ENCODE measurements around the gene GYPB.
"Not testable (repeated sequence)": the region's sequence is repeated elsewhere in the genome, so short reads cannot be mapped to it uniquely, and the experiment has no call there.

Gene GYPB

GRCh38 chr4:143991761-143992160 lies 27.4 kb downstream of the GYPB start:
- DNase-seq; H3K9me3 ChIP-seq (ENCODE audit: control insufficient read depth, low read length); H3K27me3 ChIP-seq (replicated peaks; ENCODE audit: control insufficient read depth, insufficient read depth, low read length, poor library complexity, severe bottlenecking); H3K4me1 ChIP-seq (ENCODE audit: control insufficient read depth, insufficient read depth, low read length, poor library complexity, severe bottlenecking); H3K4me3 ChIP-seq (ENCODE audit: insufficient read depth, low read depth, low read length, poor library complexity, severe bottlenecking); H3K27ac ChIP-seq (ENCODE audit: insufficient read depth, low read length, poor library complexity, severe bottlenecking); H3K36me3 ChIP-seq (ENCODE audit: control insufficient read depth, insufficient read depth, low read length): not testable (repeated sequence)

GRCh38 chr4:143990717-143991116 lies 28.5 kb downstream of the GYPB start:
- H3K27ac ChIP-seq (ENCODE audit: insufficient read depth, low read length, poor library complexity, severe bottlenecking); H3K4me3 ChIP-seq (ENCODE audit: insufficient read depth, low read depth, low read length, poor library complexity, severe bottlenecking); DNase-seq; H3K36me3 ChIP-seq (ENCODE audit: control insufficient read depth, insufficient read depth, low read length); H3K27me3 ChIP-seq (replicated peaks; ENCODE audit: control insufficient read depth, insufficient read depth, low read length, poor library complexity, severe bottlenecking); H3K4me1 ChIP-seq (ENCODE audit: control insufficient read depth, insufficient read depth, low read length, poor library complexity, severe bottlenecking); H3K9me3 ChIP-seq (ENCODE audit: control insufficient read depth, low read length): not testable (repeated sequence)

- no peak overlapping the region for H3K27ac ChIP-seq (ENCODE audit: insufficient read depth, low read length, poor library complexity, severe bottlenecking)
- H3K36me3 ChIP-seq (ENCODE audit: control insufficient read depth, insufficient read depth, low read length), result no peaks in the 10 kb centered on the region
- H3K9me3 ChIP-seq (ENCODE audit: control insufficient read depth, low read length), result no peaks in the 10 kb centered on the region
- DNase-seq, result no peak
- H3K27me3 ChIP-seq (replicated peaks; ENCODE audit: control insufficient read depth, insufficient read depth, low read length, poor library complexity, severe bottlenecking), result no peaks in the 10 kb centered on the region
- no peaks in the 10 kb centered on the region for H3K4me1 ChIP-seq (ENCODE audit: control insufficient read depth, insufficient read depth, low read length, poor library complexity, severe bottlenecking)
- no peak overlapping the region for H3K4me3 ChIP-seq (ENCODE audit: insufficient read depth, low read depth, low read length, poor library complexity, severe bottlenecking)
These were observed 33.0 kb downstream of the GYPB start for GRCh38 chr4:143986180-143986579.

GRCh38 chr4:143980776-143981175 lies 38.4 kb downstream of the GYPB start:
- DNase-seq; H3K27me3 ChIP-seq (replicated peaks; ENCODE audit: control insufficient read depth, insufficient read depth, low read length, poor library complexity, severe bottlenecking); H3K27ac ChIP-seq (ENCODE audit: insufficient read depth, low read length, poor library complexity, severe bottlenecking); H3K4me3 ChIP-seq (ENCODE audit: insufficient read depth, low read depth, low read length, poor library complexity, severe bottlenecking); H3K4me1 ChIP-seq (ENCODE audit: control insufficient read depth, insufficient read depth, low read length, poor library complexity, severe bottlenecking); H3K9me3 ChIP-seq (ENCODE audit: control insufficient read depth, low read length); H3K36me3 ChIP-seq (ENCODE audit: control insufficient read depth, insufficient read depth, low read length): not testable (repeated sequence)

GRCh38 chr4:143975527-143975926 lies 43.7 kb downstream of the GYPB start:
- H3K27ac ChIP-seq (ENCODE audit: insufficient read depth, low read length, poor library complexity, severe bottlenecking); H3K4me3 ChIP-seq (ENCODE audit: insufficient read depth, low read depth, low read length, poor library complexity, severe bottlenecking); H3K36me3 ChIP-seq (ENCODE audit: control insufficient read depth, insufficient read depth, low read length); H3K9me3 ChIP-seq (ENCODE audit: control insufficient read depth, low read length); H3K4me1 ChIP-seq (ENCODE audit: control insufficient read depth, insufficient read depth, low read length, poor library complexity, severe bottlenecking); H3K27me3 ChIP-seq (replicated peaks; ENCODE audit: control insufficient read depth, insufficient read depth, low read length, poor library complexity, severe bottlenecking); DNase-seq: not testable (repeated sequence)

- not testable (repeated sequence) for H3K27ac ChIP-seq (ENCODE audit: insufficient read depth, low read length, poor library complexity, severe bottlenecking); H3K9me3 ChIP-seq (ENCODE audit: control insufficient read depth, low read length); H3K4me3 ChIP-seq (ENCODE audit: insufficient read depth, low read depth, low read length, poor library complexity, severe bottlenecking); DNase-seq; H3K36me3 ChIP-seq (ENCODE audit: control insufficient read depth, insufficient read depth, low read length); H3K27me3 ChIP-seq (replicated peaks; ENCODE audit: control insufficient read depth, insufficient read depth, low read length, poor library complexity, severe bottlenecking); H3K4me1 ChIP-seq (ENCODE audit: control insufficient read depth, insufficient read depth, low read length, poor library complexity, severe bottlenecking)
These were observed 45.2 kb downstream of the GYPB start for GRCh38 chr4:143974021-143974420.

- H3K36me3 ChIP-seq (ENCODE audit: control insufficient read depth, insufficient read depth, low read length), result no peaks in the 10 kb centered on the region
These were observed 58.1 kb downstream of the GYPB start for GRCh38 chr4:143961075-143961474.

GRCh38 chr4:143955306-143955705 lies 63.9 kb downstream of the GYPB start:
- not testable (repeated sequence) for H3K9me3 ChIP-seq (ENCODE audit: control insufficient read depth, low read length); DNase-seq; H3K36me3 ChIP-seq (ENCODE audit: control insufficient read depth, insufficient read depth, low read length); H3K4me3 ChIP-seq (ENCODE audit: insufficient read depth, low read depth, low read length, poor library complexity, severe bottlenecking); H3K27me3 ChIP-seq (replicated peaks; ENCODE audit: control insufficient read depth, insufficient read depth, low read length, poor library complexity, severe bottlenecking); H3K27ac ChIP-seq (ENCODE audit: insufficient read depth, low read length, poor library complexity, severe bottlenecking); H3K4me1 ChIP-seq (ENCODE audit: control insufficient read depth, insufficient read depth, low read length, poor library complexity, severe bottlenecking)

More at GRCh38 chr4:143961075-143961474, 58.1 kb downstream of the GYPB start:
- no peak overlapping the region for H3K4me3 ChIP-seq (ENCODE audit: insufficient read depth, low read depth, low read length, poor library complexity, severe bottlenecking)
- H3K4me1 ChIP-seq (ENCODE audit: control insufficient read depth, insufficient read depth, low read length, poor library complexity, severe bottlenecking), result no peaks in the 10 kb centered on the region
- no peaks in the 10 kb centered on the region for H3K27me3 ChIP-seq (replicated peaks; ENCODE audit: control insufficient read depth, insufficient read depth, low read length, poor library complexity, severe bottlenecking)
- H3K27ac ChIP-seq (ENCODE audit: insufficient read depth, low read length, poor library complexity, severe bottlenecking), result no peak overlapping the region
- no peak for DNase-seq
- no peaks in the 10 kb centered on the region for H3K9me3 ChIP-seq (ENCODE audit: control insufficient read depth, low read length)

- not testable (repeated sequence) for H3K36me3 ChIP-seq (ENCODE audit: control insufficient read depth, insufficient read depth, low read length); H3K27ac ChIP-seq (ENCODE audit: insufficient read depth, low read length, poor library complexity, severe bottlenecking); H3K4me3 ChIP-seq (ENCODE audit: insufficient read depth, low read depth, low read length, poor library complexity, severe bottlenecking); DNase-seq; H3K9me3 ChIP-seq (ENCODE audit: control insufficient read depth, low read length); H3K27me3 ChIP-seq (replicated peaks; ENCODE audit: control insufficient read depth, insufficient read depth, low read length, poor library complexity, severe bottlenecking); H3K4me1 ChIP-seq (ENCODE audit: control insufficient read depth, insufficient read depth, low read length, poor library complexity, severe bottlenecking)
These were observed 67.7 kb downstream of the GYPB start for GRCh38 chr4:143951458-143951972.

- H3K27ac ChIP-seq (ENCODE audit: insufficient read depth, low read length, poor library complexity, severe bottlenecking); DNase-seq; H3K36me3 ChIP-seq (ENCODE audit: control insufficient read depth, insufficient read depth, low read length): not testable (repeated sequence)
These were observed 68.2 kb downstream of the GYPB start for GRCh38 chr4:143950967-143951366.

GRCh38 chr4:143950185-143950584 lies 69.0 kb downstream of the GYPB start:
- H3K4me3 ChIP-seq (ENCODE audit: insufficient read depth, low read depth, low read length, poor library complexity, severe bottlenecking); H3K27me3 ChIP-seq (replicated peaks; ENCODE audit: control insufficient read depth, insufficient read depth, low read length, poor library complexity, severe bottlenecking); H3K27ac ChIP-seq (ENCODE audit: insufficient read depth, low read length, poor library complexity, severe bottlenecking); H3K36me3 ChIP-seq (ENCODE audit: control insufficient read depth, insufficient read depth, low read length); DNase-seq; H3K4me1 ChIP-seq (ENCODE audit: control insufficient read depth, insufficient read depth, low read length, poor library complexity, severe bottlenecking); H3K9me3 ChIP-seq (ENCODE audit: control insufficient read depth, low read length): not testable (repeated sequence)

More at GRCh38 chr4:143950967-143951366, 68.2 kb downstream of the GYPB start:
- H3K27me3 ChIP-seq (replicated peaks; ENCODE audit: control insufficient read depth, insufficient read depth, low read length, poor library complexity, severe bottlenecking); H3K4me3 ChIP-seq (ENCODE audit: insufficient read depth, low read depth, low read length, poor library complexity, severe bottlenecking); H3K4me1 ChIP-seq (ENCODE audit: control insufficient read depth, insufficient read depth, low read length, poor library complexity, severe bottlenecking); H3K9me3 ChIP-seq (ENCODE audit: control insufficient read depth, low read length): not testable (repeated sequence)
